ENCODE measurements around the gene JAML.

DNA sequence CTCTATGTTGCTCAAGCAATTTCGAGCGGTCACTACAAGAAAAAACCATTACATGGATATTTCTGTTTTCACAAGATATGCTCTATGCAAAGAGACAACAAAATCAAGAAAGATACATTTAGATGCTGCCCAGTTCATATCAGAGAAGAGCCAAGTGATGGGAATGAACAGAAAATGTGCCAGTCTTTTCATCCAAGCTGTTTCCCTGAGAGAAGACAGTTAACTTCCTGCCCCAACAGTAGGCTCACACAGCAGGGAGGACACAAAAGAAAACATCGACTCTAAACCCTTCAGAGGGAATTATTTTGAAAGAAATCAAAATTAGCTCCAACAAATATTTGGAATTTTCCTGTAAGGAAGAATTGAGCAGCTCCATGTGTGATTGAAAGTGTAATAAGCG lies 11.6 kb downstream of the JAML start:
- TF ChIP-seq, protein P1, sequence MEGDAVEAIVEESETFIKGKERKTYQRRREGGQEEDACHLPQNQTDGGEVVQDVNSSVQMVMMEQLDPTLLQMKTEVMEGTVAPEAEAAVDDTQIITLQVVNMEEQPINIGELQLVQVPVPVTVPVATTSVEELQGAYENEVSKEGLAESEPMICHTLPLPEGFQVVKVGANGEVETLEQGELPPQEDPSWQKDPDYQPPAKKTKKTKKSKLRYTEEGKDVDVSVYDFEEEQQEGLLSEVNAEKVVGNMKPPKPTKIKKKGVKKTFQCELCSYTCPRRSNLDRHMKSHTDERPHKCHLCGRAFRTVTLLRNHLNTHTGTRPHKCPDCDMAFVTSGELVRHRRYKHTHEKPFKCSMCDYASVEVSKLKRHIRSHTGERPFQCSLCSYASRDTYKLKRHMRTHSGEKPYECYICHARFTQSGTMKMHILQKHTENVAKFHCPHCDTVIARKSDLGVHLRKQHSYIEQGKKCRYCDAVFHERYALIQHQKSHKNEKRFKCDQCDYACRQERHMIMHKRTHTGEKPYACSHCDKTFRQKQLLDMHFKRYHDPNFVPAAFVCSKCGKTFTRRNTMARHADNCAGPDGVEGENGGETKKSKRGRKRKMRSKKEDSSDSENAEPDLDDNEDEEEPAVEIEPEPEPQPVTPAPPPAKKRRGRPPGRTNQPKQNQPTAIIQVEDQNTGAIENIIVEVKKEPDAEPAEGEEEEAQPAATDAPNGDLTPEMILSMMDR (optimal IDR thresholded peaks at IDR 0.05 in 1 of 3, IDR thresholded peaks at IDR 0.05 in 1 of 3, conservative IDR thresholded peaks at IDR 0.05 in 1 of 3; ENCODE audit: extremely low read depth in 1 of 3, insufficient read depth in 2 of 3, low read length in 3 of 3): no peak
- TF ChIP-seq EZH2 (IDR thresholded peaks at IDR 0.05; ENCODE audit: low read length): no peak
